T-cell (primary cell): Measurements from ENCODE around the gene KCNMA1. TPM values are rescaled to one million over a fixed set of nuclear protein-coding genes. Genes with fewer than 3 reads are reported as not detected.

Source experiments
- ATAC-seq, 4 experiments: fragments of 200-7000 bp in 3 of 4; fragments of 150-1000 bp in 1 of 4; cut with Tn5 transposase; replicated peaks in 1 of 4; 1 replicate in 3 of 4; 2 replicates in 1 of 4; pipeline ENCODE4 v1.10.0; 2021; ENCODE audit warnings: moderate library complexity in 3 of 4, mild to moderate bottlenecking in 2 of 4, moderate number of reproducible peaks in 1 of 4
- CTCF ChIA-PET, 2 donors: fragments of 300-600 bp; sonication (Branson Sonifier 250); formaldehyde crosslinking; loops; one replicate each; lab custom pipeline; 2022; ENCODE audit warnings: antibody characterized with exemption in 2 of 2; lab: Charles Lee
- POLR2A ChIA-PET, 2 donors: fragments of 300-600 bp; sonication (Branson Sonifier 250); formaldehyde crosslinking; loops; one replicate each; lab custom pipeline; 2022; ENCODE audit warnings: antibody characterized with exemption in 2 of 2; lab: Charles Lee
- DNase-seq, 35 experiments: peaks; one replicate each; pipeline versions ENCODE4 v3.0.0 to v3.0.0-alpha.2; 2013 to 2023
- H3K27ac ChIP-seq: one replicate; pipeline ENCODE4 v1.5.1; 2013; ENCODE audit warnings: low read length
- H3K27me3 ChIP-seq, 2 experiments: replicated peaks in 1 of 2; 1 replicate in 1 of 2; 2 replicates in 1 of 2; pipeline versions ENCODE4 v1.6.1 to v1.7.0; 2013; ENCODE audit warnings: low read length in 1 of 2, mixed read lengths in 1 of 2; ENCODE audit not compliant: control insufficient read depth in 2 of 2, insufficient read depth in 2 of 2; ENCODE audit errors: extremely low read depth in 1 of 2
- H3K36me3 ChIP-seq, 2 donors: 1 replicate in 1 of 2; 2 replicates in 1 of 2; pipeline versions ENCODE4 v1.6.1 to v1.7.0; 2013; ENCODE audit warnings: low read length in 1 of 2; ENCODE audit not compliant: control insufficient read depth in 2 of 2, insufficient read depth in 1 of 2; ENCODE audit errors: extremely low read depth in 1 of 2
- H3K4me1 ChIP-seq, 2 experiments: 1 replicate in 1 of 2; 2 replicates in 1 of 2; pipeline versions ENCODE4 v1.6.1 to v1.7.0; 2013; ENCODE audit warnings: low read length in 2 of 2, mixed read lengths in 1 of 2; ENCODE audit not compliant: insufficient read depth in 2 of 2, control insufficient read depth in 1 of 2; ENCODE audit errors: extremely low read depth in 1 of 2
- H3K4me3 ChIP-seq, 2 donors: 1 replicate in 1 of 2; 2 replicates in 1 of 2; pipeline versions ENCODE4 v1.5.1 to v1.7.0; 2013; ENCODE audit warnings: mild to moderate bottlenecking in 2 of 2, low read length in 1 of 2, moderate library complexity in 1 of 2; ENCODE audit not compliant: control insufficient read depth in 1 of 2; ENCODE audit errors: extremely low read depth in 1 of 2
- H3K9me3 ChIP-seq: 2 replicates; pipeline ENCODE4 v1.7.0; 2013
- H3K27ac Mint-ChIP-seq, 2 donors: one replicate each; pipeline ENCODE4 v1.8.0; 2020 to 2021; ENCODE audit warnings: mild to moderate bottlenecking in 2 of 2, mixed read lengths in 2 of 2
- H3K27me3 Mint-ChIP-seq, 2 donors: one replicate each; pipeline ENCODE4 v1.8.0; 2021 to 2022; ENCODE audit warnings: mixed read lengths in 2 of 2
- H3K36me3 Mint-ChIP-seq: one replicate; pipeline ENCODE4 v1.8.0; 2021; ENCODE audit warnings: mixed read lengths
- H3K4me1 Mint-ChIP-seq, 3 donors: one replicate each; pipeline ENCODE4 v1.8.0; 2020 to 2022; ENCODE audit warnings: mixed read lengths in 3 of 3, mild to moderate bottlenecking in 1 of 3
- H3K4me3 Mint-ChIP-seq, 3 donors: one replicate each; pipeline ENCODE4 v1.8.0; 2020 to 2022; ENCODE audit warnings: mild to moderate bottlenecking in 3 of 3, mixed read lengths in 3 of 3, moderate library complexity in 3 of 3
- H3K9me3 Mint-ChIP-seq, 3 donors: one replicate each; pipeline ENCODE4 v1.8.0; 2020 to 2022; ENCODE audit warnings: mixed read lengths in 3 of 3
- WGBS: methylation state at CpG from one replicate; pipeline ENCODE4 v1.1.5; 2013; ENCODE audit warnings: missing lambda C conversion rate; ENCODE audit not compliant: insufficient coverage; 5-methylcytosine and 5-hydroxymethylcytosine counted together
- total RNA-seq, 35 experiments: library from RNA in 6 of 35; stranded (reverse) in 6 of 35; fragments of 120-200 nt in 1 of 35; gene quantifications; one replicate each; pipeline versions ENCODE4 v1.2.1 to v1.2.4 and lab custom pipeline; 2013 to 2026

KCNMA1 gene
- total RNA-seq, 5 donors from 2014 or later (not counting 1 experiment from before 2014, with no cell fraction given) = 0.14 to 1.6 (median 0.60) TPM

DNA sequence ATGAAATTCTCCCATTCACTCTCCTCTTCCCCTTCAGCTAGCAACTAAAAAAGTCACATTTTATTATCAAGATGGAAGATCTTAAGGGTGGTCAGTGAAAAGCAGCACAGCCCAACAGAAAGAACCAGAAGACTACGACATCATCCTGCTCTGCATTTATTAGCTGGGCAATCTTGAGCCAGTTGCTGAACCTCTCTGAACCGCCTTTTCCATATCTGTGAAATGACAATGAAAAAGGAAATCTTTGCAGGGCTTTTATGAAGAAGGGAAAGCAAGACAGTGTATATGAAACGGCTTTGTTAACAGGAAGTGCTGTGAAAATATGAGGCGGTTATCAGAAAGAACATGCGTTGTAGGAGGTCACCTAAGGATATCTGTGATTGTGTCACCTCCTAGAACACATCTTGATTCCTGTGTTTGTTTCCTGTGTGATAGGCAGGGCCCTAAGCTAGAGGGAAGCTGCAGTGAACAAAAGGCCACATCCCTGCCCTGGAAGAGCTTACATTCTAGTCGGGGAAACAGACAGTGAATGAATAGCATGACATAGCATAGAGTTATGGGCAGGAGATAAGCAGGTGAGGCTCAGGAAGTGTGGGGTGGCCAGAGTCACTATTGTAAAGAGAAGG, 36.0 kb upstream of the KCNMA1 start:
- H3K27me3 Mint-ChIP-seq = peaks cover 20 to 33% of the 10 kb centered on the region in 2 donors
- Histone ChIP-seq H3K36me3 (no peaks in the 10 kb centered on the region), H3K27me3 (peaks cover 2 to 4% of the 10 kb centered on the region in 2 experiments), H3K27ac (no peak overlapping the region), H3K4me3 (no peak overlapping the region), H3K9me3 (no peaks in the 10 kb centered on the region), H3K4me1 (no peaks in the 10 kb centered on the region)
- ChIA-PET CTCF (no interaction called here), POLR2A (interaction anchor here in 1 of 2 donors (0.8 kb wide), 1 partner anchor 225 kb away, joined by 12 read pairs; no protein-coding TSS in a partner anchor)
- H3K9me3 Mint-ChIP-seq = no peaks in the 10 kb centered on the region
- no peak for DNase-seq
- no peak overlapping the region for H3K27ac Mint-ChIP-seq
- no peak overlapping the region for H3K4me3 Mint-ChIP-seq
- WGBS = 59% methylated on average over 5 of the region's 6 CpGs
- no peak for ATAC-seq
- no peaks in the 10 kb centered on the region for H3K36me3 Mint-ChIP-seq
- no peaks in the 10 kb centered on the region for H3K4me1 Mint-ChIP-seq

DNA sequence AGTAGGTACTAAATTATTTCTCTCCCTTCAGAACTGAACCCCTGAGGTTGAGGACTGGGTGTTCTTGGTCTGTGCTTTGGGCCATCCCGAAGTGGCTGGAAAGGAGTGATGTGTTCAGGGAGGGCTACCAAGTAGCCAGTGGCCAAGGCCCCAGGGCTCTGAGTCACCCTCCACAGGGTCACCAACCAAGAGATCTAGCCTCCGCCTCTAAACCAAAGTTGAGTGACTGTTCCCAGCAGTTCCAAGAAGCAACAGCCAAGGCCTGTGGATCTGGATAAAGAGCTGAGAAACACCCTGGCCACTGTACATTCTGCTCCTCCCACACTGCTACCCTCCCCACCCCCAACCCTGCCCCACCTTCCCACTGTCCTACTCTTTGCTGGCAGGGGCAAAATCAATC, 35.5 kb upstream of the KCNMA1 start:
- H3K27ac Mint-ChIP-seq = no peak overlapping the region

DNA sequence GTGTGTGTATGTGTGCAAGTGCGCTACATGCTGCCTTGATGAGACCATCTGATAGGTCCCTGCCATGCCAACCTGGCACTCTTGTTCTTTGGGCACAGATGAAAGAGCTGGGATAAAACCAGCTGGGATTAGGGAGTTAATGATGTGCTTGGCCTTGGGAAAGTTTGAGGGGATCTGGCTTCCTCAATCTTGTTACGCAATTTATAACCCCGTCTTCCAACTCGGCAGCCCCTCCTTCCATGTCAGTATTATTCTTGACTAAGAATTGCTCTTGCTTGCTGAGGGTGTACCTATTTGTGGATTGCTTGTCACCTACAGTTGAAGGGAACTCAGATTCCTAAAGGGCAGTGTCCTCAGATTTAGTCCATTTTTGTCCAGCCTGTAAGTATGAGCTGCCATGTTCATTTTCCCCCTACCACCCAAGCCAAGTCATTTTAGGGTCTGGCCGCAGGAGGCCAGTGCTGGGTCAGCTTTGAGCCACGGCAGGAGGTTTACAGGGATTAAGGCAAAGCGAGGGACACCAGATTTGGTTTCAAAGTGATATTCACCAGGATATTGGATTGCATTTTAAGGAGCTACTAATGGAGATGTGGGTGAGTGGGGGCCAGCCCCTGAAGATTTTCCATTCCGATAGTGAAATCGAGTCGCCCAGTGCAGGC, 34.1 kb upstream of the KCNMA1 start:
- ChIA-PET POLR2A (no interaction called here), CTCF (no interaction called here)
- no peak for DNase-seq
- H3K36me3 ChIP-seq = no peaks in the 10 kb centered on the region
- peaks cover 2 to 4% of the 10 kb centered on the region in 2 experiments for H3K27me3 ChIP-seq
- no peaks in the 10 kb centered on the region for H3K9me3 Mint-ChIP-seq
- H3K4me3 Mint-ChIP-seq = no peak overlapping the region
- no peak overlapping the region for H3K4me3 ChIP-seq
- no peak overlapping the region for H3K27ac Mint-ChIP-seq
- no peaks in the 10 kb centered on the region for H3K9me3 ChIP-seq
- no peaks in the 10 kb centered on the region for H3K36me3 Mint-ChIP-seq
- ATAC-seq = no peak
- 80% methylated on average over 7 of the region's 10 CpGs for WGBS
- peaks cover 18 to 30% of the 10 kb centered on the region in 2 donors for H3K27me3 Mint-ChIP-seq
- no peak overlapping the region for H3K27ac ChIP-seq
- no peaks in the 10 kb centered on the region for H3K4me1 Mint-ChIP-seq
- H3K4me1 ChIP-seq = no peaks in the 10 kb centered on the region

More for the DNA sequence above, 35.5 kb upstream of the KCNMA1 start:
- H3K27me3 Mint-ChIP-seq = peaks cover 20 to 30% of the 10 kb centered on the region in 2 donors
- H3K4me1 Mint-ChIP-seq = no peaks in the 10 kb centered on the region
- H3K27ac ChIP-seq = no peak overlapping the region
- no CpG with 5 or more reads among the region's 2 CpGs for WGBS
- ChIA-PET CTCF (interaction anchor here in 1 of 2 donors (0.6 kb wide), 1 partner anchor 456 kb away, joined by 3 read pairs; no protein-coding TSS in a partner anchor), POLR2A (interaction anchor here in 1 of 2 donors (0.8 kb wide), 1 partner anchor 226 kb away, joined by 12 read pairs; no protein-coding TSS in a partner anchor)
- no peak overlapping the region for H3K4me3 Mint-ChIP-seq
- H3K36me3 ChIP-seq = no peaks in the 10 kb centered on the region
- ATAC-seq (no peak), DNase-seq (no peak)
- H3K36me3 Mint-ChIP-seq = no peaks in the 10 kb centered on the region
- no peak overlapping the region for H3K4me3 ChIP-seq
- no peaks in the 10 kb centered on the region for H3K9me3 Mint-ChIP-seq
- H3K9me3 ChIP-seq = no peaks in the 10 kb centered on the region
- H3K27me3 ChIP-seq = peaks cover 2 to 4% of the 10 kb centered on the region in 2 experiments
- no peaks in the 10 kb centered on the region for H3K4me1 ChIP-seq

DNA sequence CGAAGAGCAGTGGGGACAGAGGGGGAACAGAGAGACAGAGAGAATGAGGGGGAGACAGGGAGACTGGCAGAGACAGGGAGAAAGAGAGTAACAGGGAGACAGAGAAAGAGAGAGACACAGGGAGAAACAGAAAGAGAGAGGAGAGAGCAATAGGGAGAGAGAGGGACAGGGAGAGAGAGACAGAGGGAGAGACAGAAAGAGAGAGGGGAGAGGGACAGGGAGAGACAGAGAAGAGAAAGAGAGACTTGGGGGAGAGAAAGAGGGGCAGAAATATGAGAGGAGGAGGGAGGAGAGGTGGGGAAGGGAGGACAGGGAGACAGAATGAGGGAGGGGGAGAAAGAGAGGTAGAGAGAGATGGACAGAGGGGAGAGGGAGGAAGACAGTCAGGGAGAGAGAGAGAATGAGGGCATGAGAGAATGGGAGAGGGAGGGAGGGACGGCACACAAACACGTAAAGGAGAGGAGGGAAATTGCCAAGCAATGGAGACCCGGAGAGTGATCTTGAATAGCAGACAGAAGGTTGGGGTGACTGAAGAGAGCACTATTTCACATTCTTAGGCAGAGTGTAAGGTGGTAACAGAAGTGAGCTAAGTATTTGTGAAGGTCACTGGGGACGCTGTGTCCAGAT, 33.3 kb upstream of the KCNMA1 start:
- no peak overlapping the region for H3K27ac ChIP-seq
- 76% methylated on average over 4 of the region's 5 CpGs for WGBS
- Mint-ChIP-seq H3K27me3 (peaks cover 20 to 34% of the 10 kb centered on the region in 2 donors), H3K4me3 (no peak overlapping the region), H3K9me3 (no peaks in the 10 kb centered on the region), H3K27ac (no peak overlapping the region), H3K4me1 (no peaks in the 10 kb centered on the region), H3K36me3 (no peaks in the 10 kb centered on the region)
- DNase-seq (no peak), ATAC-seq (no peak)
- H3K4me3 ChIP-seq = no peak overlapping the region
- CTCF ChIA-PET = no interaction called here
- no peaks in the 10 kb centered on the region for H3K9me3 ChIP-seq
- H3K27me3 ChIP-seq = peaks cover 2 to 4% of the 10 kb centered on the region in 2 experiments
- POLR2A ChIA-PET = no interaction called here
- no peaks in the 10 kb centered on the region for H3K36me3 ChIP-seq
- no peaks in the 10 kb centered on the region for H3K4me1 ChIP-seq

DNA sequence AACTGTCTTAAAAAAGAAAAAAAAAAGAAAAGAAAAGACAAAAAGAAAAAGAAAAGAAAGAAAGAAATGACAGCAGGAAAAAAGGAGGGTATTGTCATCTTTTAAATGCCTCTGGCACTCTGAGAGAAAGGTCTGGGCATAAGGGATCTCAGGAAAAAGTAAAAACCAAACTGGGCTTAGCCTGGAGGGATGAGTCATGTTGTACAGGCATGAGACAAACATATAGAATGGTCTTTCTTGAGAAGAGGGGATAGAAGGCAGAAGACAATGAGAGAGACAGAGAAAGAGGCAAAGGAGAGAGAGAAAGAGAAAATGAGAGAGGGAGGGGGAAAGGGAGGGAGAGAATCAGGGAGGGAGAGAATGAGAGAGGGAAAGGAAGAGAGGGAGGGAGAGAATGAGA, 32.3 kb upstream of the KCNMA1 start:
- no peak for ATAC-seq
- no peak for DNase-seq
- no peaks in the 10 kb centered on the region for H3K36me3 ChIP-seq
- no peaks in the 10 kb centered on the region for H3K9me3 Mint-ChIP-seq
- no peak overlapping the region for H3K4me3 Mint-ChIP-seq
- H3K4me1 ChIP-seq = no peaks in the 10 kb centered on the region
- no peaks in the 10 kb centered on the region for H3K9me3 ChIP-seq
- H3K27me3 Mint-ChIP-seq = peaks cover 23 to 37% of the 10 kb centered on the region in 2 donors
- H3K27ac Mint-ChIP-seq = no peak overlapping the region
- H3K27ac ChIP-seq = no peak overlapping the region
- CTCF ChIA-PET = no interaction called here
- H3K4me3 ChIP-seq = no peak overlapping the region
- H3K27me3 ChIP-seq = peaks cover 2 to 4% of the 10 kb centered on the region in 2 experiments
- no peaks in the 10 kb centered on the region for H3K4me1 Mint-ChIP-seq
- POLR2A ChIA-PET = no interaction called here
- H3K36me3 Mint-ChIP-seq = no peaks in the 10 kb centered on the region

DNA sequence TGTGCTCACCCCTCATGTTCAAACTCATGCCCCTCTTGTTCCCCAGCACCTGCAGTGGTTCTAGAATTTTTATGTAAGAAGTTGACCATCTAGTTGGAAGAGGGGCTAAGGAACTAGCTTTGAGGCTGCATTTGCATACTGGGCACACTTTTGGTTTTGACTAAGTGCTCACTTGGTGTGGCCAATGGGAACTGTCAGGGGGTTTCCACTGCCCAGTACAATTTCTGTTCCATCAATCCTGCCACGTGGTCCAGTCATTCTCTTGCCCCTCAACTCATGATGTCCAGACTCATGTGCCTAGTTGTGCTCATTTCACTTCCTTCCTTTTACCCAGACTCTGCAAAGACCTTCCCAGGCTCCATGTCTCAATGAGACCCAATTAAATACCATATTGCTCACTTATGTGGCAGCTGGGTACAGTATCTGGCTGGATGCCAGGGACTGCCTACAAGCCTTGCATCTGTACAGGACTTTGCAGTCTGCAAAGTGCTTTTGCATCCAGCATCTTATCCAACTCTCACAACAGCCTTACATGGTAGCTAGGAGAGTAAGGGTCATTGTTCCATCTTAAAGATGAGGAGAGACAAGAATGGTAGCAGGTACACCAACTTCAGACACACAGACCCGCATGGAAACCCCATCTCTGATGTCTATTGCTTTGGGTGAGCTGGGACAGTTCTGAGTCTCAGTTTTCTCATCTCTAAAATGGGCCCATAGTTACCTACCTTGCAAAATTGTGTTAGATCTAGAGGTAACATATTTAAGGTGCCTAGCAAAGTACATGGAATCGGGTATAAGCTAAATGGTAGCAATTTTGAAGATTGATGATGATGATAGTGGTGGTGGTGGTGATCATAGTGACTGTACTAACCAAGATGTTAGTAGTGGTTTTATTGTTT, 30.1 kb upstream of the KCNMA1 start:
- Mint-ChIP-seq H3K36me3 (no peaks in the 10 kb centered on the region), H3K4me1 (no peaks in the 10 kb centered on the region), H3K4me3 (no peak overlapping the region), H3K27me3 (peaks cover 25 to 36% of the 10 kb centered on the region in 2 donors), H3K27ac (no peak overlapping the region), H3K9me3 (no peaks in the 10 kb centered on the region)
- Histone ChIP-seq H3K36me3 (no peaks in the 10 kb centered on the region), H3K4me3 (no peak overlapping the region), H3K9me3 (no peaks in the 10 kb centered on the region), H3K27me3 (peaks cover 2 to 3% of the 10 kb centered on the region in 2 experiments), H3K27ac (no peak overlapping the region), H3K4me1 (no peaks in the 10 kb centered on the region)
- ATAC-seq (no peak), DNase-seq (no peak)
- CTCF ChIA-PET = no interaction called here
- WGBS = 20% methylated on average over 1 of the region's 3 CpGs
- POLR2A ChIA-PET = no interaction called here
